GM12878 (cell line): ENCODE results near the gene BRAF. TPM values are rescaled to one million over a fixed set of nuclear protein-coding genes. Genes with fewer than 3 reads are reported as not detected.

Experiments used
- ATAC-seq: fragments of 200-7000 bp; cut with Tn5 transposase; 3 replicates; pipeline ENCODE4 v1.9.1; 2020; ENCODE audit warnings: mild to moderate bottlenecking, moderate library complexity
- BruUV-seq: library from RNA; stranded (reverse); fragments of 400-500 nt; replicated peaks from 2 replicates; lab custom pipeline; 2021; lab: Mats Ljungman, UMichigan
- CTCF ChIA-PET: fragments of 300-600 bp; sonication (Branson Sonifier 250); formaldehyde crosslinking; extraction: SDS; loops from one replicate; lab custom pipeline; 2021; ENCODE audit warnings: inconsistent platforms; lab: Yijun Ruan, JAX
- POLR2A ChIA-PET: fragments of 350-600 bp; formaldehyde crosslinking; extraction: SDS; loops from one replicate; lab custom pipeline; 2021; ENCODE audit warnings: inconsistent platforms; lab: Charles Lee
- RAD21 ChIA-PET: fragments of 300-600 bp; sonication (Branson Sonifier 250); formaldehyde crosslinking; loops from one replicate; lab custom pipeline; 2023; ENCODE audit warnings: antibody characterized with exemption; ENCODE audit not compliant: unreplicated experiment; lab: Charles Lee
- SMC1A ChIA-PET: fragments of 300-600 bp; sonication (Branson Sonifier 250); formaldehyde crosslinking; loops from one replicate; lab custom pipeline; 2023; ENCODE audit not compliant: unreplicated experiment, uncharacterized antibody; lab: Charles Lee
- DNase-seq: peaks from one replicate; pipeline ENCODE4 v3.0.0-alpha.2; 2011; ENCODE audit warnings: low read depth, low spot score
- FAIRE-seq: peaks from 3 replicates; lab custom pipeline; 2011; peaks lifted over from hg19 to GRCh38; lab: Jason Lieb, UNC
- H2AFZ ChIP-seq: 2 replicates; pipeline ENCODE4 v1.6.0; 2011; ENCODE audit warnings: low read depth, low read length, control low read depth; ENCODE audit not compliant: control insufficient read depth
- H3K27ac ChIP-seq: 2 replicates; pipeline ENCODE4 v1.5.1; 2011; ENCODE audit warnings: control low read depth; ENCODE audit not compliant: control insufficient read depth, insufficient read depth
- H3K27me3 ChIP-seq, 2 experiments: replicated peaks in 1 of 2; 2 replicates each; pipeline versions ENCODE4 v1.6.0 to v1.6.1; 2011; ENCODE audit warnings: low read length in 1 of 2; ENCODE audit not compliant: control insufficient read depth in 2 of 2, insufficient read depth in 2 of 2
- H3K36me3 ChIP-seq, 2 experiments: 2 replicates each; pipeline ENCODE4 v1.5.1; 2011; ENCODE audit warnings: low read length in 1 of 2; ENCODE audit not compliant: control insufficient read depth in 2 of 2, insufficient read depth in 2 of 2
- H3K4me1 ChIP-seq: 2 replicates; pipeline ENCODE4 v1.6.1; 2011; ENCODE audit warnings: mild to moderate bottlenecking, low read length, moderate library complexity, mixed read lengths; ENCODE audit not compliant: control insufficient read depth, insufficient read depth
- H3K4me2 ChIP-seq: 2 replicates; pipeline ENCODE4 v1.6.0; 2011; ENCODE audit warnings: control low read depth; ENCODE audit not compliant: control insufficient read depth, insufficient read depth
- H3K4me3 ChIP-seq: fragments of 200-600 bp; sonication (generic); 2 replicates; pipeline ENCODE4 v1.5.1; 2016
- H3K79me2 ChIP-seq: 2 replicates; pipeline ENCODE4 v1.6.0; 2011; ENCODE audit warnings: low read length; ENCODE audit not compliant: control insufficient read depth, insufficient read depth
- H3K9ac ChIP-seq: 2 replicates; pipeline ENCODE4 v1.8.0; 2011; ENCODE audit warnings: low read length, control low read depth, mixed read lengths; ENCODE audit not compliant: control insufficient read depth, insufficient read depth
- H3K9me3 ChIP-seq: replicated peaks from 3 replicates; pipeline ENCODE4 v1.5.1; 2011; ENCODE audit warnings: mild to moderate bottlenecking, low read length; ENCODE audit not compliant: control insufficient read depth, insufficient read depth
- H4K20me1 ChIP-seq: 2 replicates; pipeline ENCODE4 v1.6.0; 2011; ENCODE audit not compliant: control insufficient read depth, insufficient read depth
- ATF3 ChIP-seq: IDR thresholded peaks from 2 replicates; pipeline ENCODE4 v1.6.1; 2011; ENCODE audit warnings: low read depth, mild to moderate bottlenecking, low read length, moderate library complexity, borderline replicate concordance; ENCODE audit errors: extremely low read depth
- BACH1 ChIP-seq: fragments of 450-650 bp; IDR thresholded peaks from 2 replicates; pipeline ENCODE4 v1.6.1; 2017; ENCODE audit warnings: mild to moderate bottlenecking, borderline replicate concordance
- CBX3 ChIP-seq: fragments of 200-600 bp; sonication (generic); IDR thresholded peaks from 2 replicates; pipeline ENCODE4 v1.6.1; 2016; ENCODE audit warnings: low read depth, borderline replicate concordance
- E4F1 ChIP-seq: fragments of 450-650 bp; IDR thresholded peaks from 2 replicates; pipeline ENCODE4 v1.6.1; 2018; ENCODE audit warnings: borderline replicate concordance, mild to moderate bottlenecking; ENCODE audit not compliant: partially characterized antibody
- MTA2 ChIP-seq: fragments of 450-650 bp; IDR thresholded peaks from 2 replicates; pipeline ENCODE4 v1.6.1; 2016; ENCODE audit warnings: low read depth, mild to moderate bottlenecking, moderate library complexity
- NFXL1 ChIP-seq: fragments of 450-650 bp; IDR thresholded peaks from 2 replicates; pipeline ENCODE4 v1.6.1; 2017; ENCODE audit warnings: antibody characterized with exemption, mild to moderate bottlenecking, borderline replicate concordance
- NRF1 ChIP-seq: conservative IDR thresholded peaks from 2 replicates; pipeline ENCODE4 v1.6.1; 2011; ENCODE audit warnings: mild to moderate bottlenecking, low read depth, low read length, improper control_type of control experiment
- PBX3 ChIP-seq: IDR thresholded peaks from 2 replicates; pipeline ENCODE4 v1.6.1; 2011; ENCODE audit warnings: mild to moderate bottlenecking, low read depth, low read length, moderate library complexity; ENCODE audit not compliant: insufficient replicate concordance
- POU2F2 ChIP-seq: IDR thresholded peaks from 3 replicates; pipeline ENCODE4 v1.6.1; 2011; ENCODE audit warnings: low read depth, mild to moderate bottlenecking, low read length, borderline replicate concordance
- RUNX3 ChIP-seq: IDR thresholded peaks from 2 replicates; pipeline ENCODE4 v1.6.1; 2012; ENCODE audit warnings: low read length, inconsistent platforms
- SMARCA5 ChIP-seq: fragments of 450-650 bp; IDR thresholded peaks from 2 replicates; pipeline ENCODE4 v1.6.1; 2017; ENCODE audit warnings: mild to moderate bottlenecking
- STAT3 ChIP-seq: IDR thresholded peaks from 2 replicates; pipeline ENCODE4 v1.6.1; 2011; ENCODE audit warnings: low read depth, low read length, improper control_type of control experiment
- TAF1 ChIP-seq: IDR thresholded peaks from 2 replicates; pipeline ENCODE4 v1.6.1; 2011; ENCODE audit warnings: mild to moderate bottlenecking, low read depth, low read length, borderline replicate concordance
- YBX1 ChIP-seq: fragments of 450-650 bp; IDR thresholded peaks from 2 replicates; pipeline ENCODE4 v1.6.1; 2016; ENCODE audit warnings: antibody characterized with exemption
- ZBED1 ChIP-seq: IDR thresholded peaks from 2 replicates; pipeline ENCODE4 v1.6.1; 2016; ENCODE audit warnings: borderline replicate concordance
- ZBTB40 ChIP-seq: fragments of 450-650 bp; IDR thresholded peaks from 2 replicates; pipeline ENCODE4 v1.6.1; 2016; ENCODE audit warnings: mild to moderate bottlenecking, moderate library complexity, borderline replicate concordance
- WGBS: methylation state at CpG from one replicate; pipeline ENCODE4 v1.1.6; 2016; ENCODE audit warnings: low lambda C conversion rate; ENCODE audit not compliant: insufficient replicate concordance, insufficient coverage; ENCODE audit errors: missing lambda C conversion rate; 5-methylcytosine and 5-hydroxymethylcytosine counted together
- in situ Hi-C: fragments of 300-500 bp; cut with MboI; formaldehyde crosslinking; loops from 9 replicates; pipeline ENCODE4 v1.14.3; 2018; ENCODE audit warnings: mixed read lengths
- intact Hi-C: fragments of 100-400 bp; cut with micrococcal nuclease; formaldehyde crosslinking; loops from one replicate; pipeline ENCODE4 v1.14.2; 2022; ENCODE audit not compliant: unreplicated experiment
- polyA plus RNA-seq, 11 experiments: library from polyadenylated mRNA; depleted of rRNA in 4 of 11; unstranded in 6 of 11; stranded (reverse) in 5 of 11; fragments of >200 nt; fragmentation: Nextera tagmentation in 4 of 11; fragmentation: Illumina TruSeq in 1 of 11; extraction: Ambion mirVana in 4 of 11; extraction: Trizol in 1 of 11; gene quantifications; 1 replicate in 1 of 11; 2 replicates in 10 of 11; pipeline versions ENCODE4 v1.2.1 to v1.2.3, GENCODE V29; 2011 to 2016; ENCODE audit warnings: inconsistent platforms in 2 of 11, missing spikeins in 2 of 11, low read depth in 1 of 11
- total RNA-seq, 4 experiments: library from RNA; depleted of rRNA in 3 of 4; stranded (reverse); fragments of >200 nt in 3 of 4; fragmentation: Illumina TruSeq in 1 of 4; extraction: Trizol in 1 of 4; gene quantifications; 2 replicates each; pipeline versions ENCODE4 v1.2.1 to v1.2.3, GENCODE V29; 2013 to 2021

BRAF gene
- total and polyA plus RNA-seq, 10 of the 15 experiments (the other 5 are each of a cell fraction or from before 2014, with no cell fraction given) = 2.6 to 31.0 (median 10.6) TPM

- TF ChIP-seq RUNX3 = no peak
- TF ChIP-seq PBX3 = no peak
- TF ChIP-seq TAF1 = no peak
- TF ChIP-seq E4F1 = no peak
Measured at GRCh38 chr7:140726281-140726680, 198.4 kb downstream of the BRAF start (continued).

- POLR2A ChIA-PET = no interaction called here
- Histone ChIP-seq H3K79me2 (no peaks in the 10 kb centered on the region), H3K36me3 (no peaks in the 10 kb centered on the region), H3K4me1 (no peaks in the 10 kb centered on the region; the same call in 1 of the 2 replicates), H3K9ac (no peak overlapping the region), H4K20me1 (no peaks in the 10 kb centered on the region; the same call in 1 of the 2 replicates), H2AFZ (no peak overlapping the region), H3K9me3 (no peaks in the 10 kb centered on the region), H3K4me2 (no peak overlapping the region), H3K27me3 (no peaks in the 10 kb centered on the region), H3K4me3 (no peak overlapping the region), H3K27ac (no peak overlapping the region)
- TSS peak; percentile 6 for BruUV-seq
- WGBS = 93% methylated on average over 1 of the region's 1 CpG
- SMC1A ChIA-PET = interaction anchor here (0.6 kb wide), 1 partner anchor 182 kb away, joined by 4 read pairs; no protein-coding TSS in a partner anchor
- RAD21 ChIA-PET = no interaction called here
- TF ChIP-seq YBX1 (no peak), ATF3 (no peak), BACH1 (no peak), STAT3 (no peak), SMARCA5 (no peak), POU2F2 (no peak), ZBTB40 (no peak), NRF1 (no peak), MTA2 (no peak), NFXL1 (no peak), ZBED1 (no peak), CBX3 (no peak)
- CTCF ChIA-PET = interaction anchor here (0.9 kb wide), 1 partner anchor 15 kb away, joined by 4 read pairs; no protein-coding TSS in a partner anchor
- intact Hi-C loops = no loop called here
- FAIRE-seq (no peak), ATAC-seq (no peak), DNase-seq (no peak)
- in situ Hi-C loops = no loop called here
Measured at GRCh38 chr7:140724706-140725105, 200.0 kb downstream of the BRAF start.
